Embryonic facial prominence (tissue), 1 donor: ENCODE results near the gene GCN1.

Source experiments
- DNase-seq: peaks from one replicate; pipeline ENCODE4 v3.0.0-alpha.2; 2016; ENCODE audit errors: extremely low spot score

The GCN1 gene

GRCh38 chr12:120093592-120094355 is 100.7 kb downstream of the GCN1 start:
- no peak for DNase-seq

GRCh38 chr12:120093336-120093591 is 101.3 kb downstream of the GCN1 start:
- no peak for DNase-seq

- no peak for DNase-seq
Observed at GRCh38 chr12:120092551-120093335, 101.8 kb downstream of the GCN1 start.

GRCh38 chr12:120091371-120092090 is 103.0 kb downstream of the GCN1 start:
- DNase-seq, result no peak

GRCh38 chr12:120090626-120091295 is 103.8 kb downstream of the GCN1 start:
- no peak for DNase-seq

GRCh38 chr12:120090206-120090605 is 104.3 kb downstream of the GCN1 start:
- DNase-seq, result no peak

- DNase-seq, result no peak
Observed at GRCh38 chr12:120089796-120090195, 104.7 kb downstream of the GCN1 start.

- no peak for DNase-seq
Observed at GRCh38 chr12:120089105-120089504, 105.4 kb downstream of the GCN1 start.

- DNase-seq, result peak; percentile 94
Observed at GRCh38 chr12:120086801-120087621, 107.5 kb downstream of the GCN1 start.

GRCh38 chr12:120085920-120086645 is 108.4 kb downstream of the GCN1 start:
- DNase-seq, result no peak

- no peak for DNase-seq
Observed at GRCh38 chr12:120081641-120082040, 112.9 kb downstream of the GCN1 start.

- DNase-seq, result no peak
Observed at GRCh38 chr12:120079411-120080400, 114.8 kb downstream of the GCN1 start.

GRCh38 chr12:120078868-120079267 is 115.6 kb downstream of the GCN1 start:
- DNase-seq, result no peak

GRCh38 chr12:120077260-120077659 is 117.3 kb downstream of the GCN1 start:
- no peak for DNase-seq
